Measurements from ENCODE around the gene GDF2. TPM values are rescaled to one million over a fixed set of nuclear protein-coding genes. Genes with fewer than 3 reads are reported as not detected.

Gene GDF2
- total RNA-seq, 1 donor from 2014 or later: not detected

GRCh38 chr10:47367646-47368045 lies 45.4 kb downstream of the GDF2 start:
- no peak for TF ChIP-seq CTCF (IDR thresholded peaks at IDR 0.05)
- Histone ChIP-seq H3K27me3 (ENCODE audit: low read depth) (no peaks in the 10 kb centered on the region), H3K9me3 (no peaks in the 10 kb centered on the region), H3K27ac (no peak overlapping the region), H3K4me3 (no peak overlapping the region), H3K4me1 (no peaks in the 10 kb centered on the region), H3K36me3 (no peaks in the 10 kb centered on the region)
- intact Hi-C loops (cut with DNase I): no loop called here
- no peak for ATAC-seq
- DNase-seq: no peak

- Histone ChIP-seq H3K36me3 (no peaks in the 10 kb centered on the region), H3K27ac (no peak overlapping the region), H3K27me3 (ENCODE audit: low read depth) (no peaks in the 10 kb centered on the region), H3K4me3 (no peak overlapping the region), H3K9me3 (no peaks in the 10 kb centered on the region), H3K4me1 (no peaks in the 10 kb centered on the region)
- no peak for TF ChIP-seq CTCF (IDR thresholded peaks at IDR 0.05)
- ATAC-seq (no peak), DNase-seq (no peak)
- intact Hi-C loops (cut with DNase I): no loop called here
Observed at GRCh38 chr10:47368431-47369180, 46.4 kb downstream of the GDF2 start.

GRCh38 chr10:47369251-47369894 lies 47.1 kb downstream of the GDF2 start:
- intact Hi-C loops (cut with DNase I): no loop called here
- peaks cover under 1% of the 10 kb centered on the region for H3K4me1 ChIP-seq
- no peak for TF ChIP-seq CTCF (IDR thresholded peaks at IDR 0.05)
- no peaks in the 10 kb centered on the region for H3K27me3 ChIP-seq (ENCODE audit: low read depth)
- H3K4me3 ChIP-seq: no peak overlapping the region
- ATAC-seq (no peak), DNase-seq (no peak)
- no peaks in the 10 kb centered on the region for H3K9me3 ChIP-seq
- no peaks in the 10 kb centered on the region for H3K36me3 ChIP-seq
- no peak overlapping the region for H3K27ac ChIP-seq

- intact Hi-C loops (cut with DNase I): no loop called here
- ATAC-seq (no peak), DNase-seq (no peak)
Observed at GRCh38 chr10:47370015-47370767, 47.9 kb downstream of the GDF2 start.

More at GRCh38 chr10:47370015-47370767, 47.9 kb downstream of the GDF2 start:
- H3K4me1 ChIP-seq: peaks cover 5% of the 10 kb centered on the region
- TF ChIP-seq CTCF (IDR thresholded peaks at IDR 0.05): no peak
- no peaks in the 10 kb centered on the region for H3K27me3 ChIP-seq (ENCODE audit: low read depth)
- no peaks in the 10 kb centered on the region for H3K36me3 ChIP-seq
- H3K4me3 ChIP-seq: no peak overlapping the region
- H3K27ac ChIP-seq: no peak overlapping the region
- no peaks in the 10 kb centered on the region for H3K9me3 ChIP-seq
